SU-DHL-6 (cell line): ENCODE data around the gene TOR1A.

Experiments used
- H2AFZ ChIP-seq: fragments of 200-600 bp; sonication (generic); 2 replicates; pipeline ENCODE4 v1.6.1; 2014; ENCODE audit warnings: low read depth, mild to moderate bottlenecking, moderate library complexity, mixed read lengths, antibody characterized with exemption, low read length; ENCODE audit not compliant: severe bottlenecking
- H3F3A ChIP-seq: fragments of 200-600 bp; shearing (Covaris generic); 2 replicates; pipeline ENCODE4 v1.6.0; 2016; ENCODE audit warnings: antibody characterized with exemption, mild to moderate bottlenecking; ENCODE audit not compliant: insufficient read depth
- H3K27ac ChIP-seq: fragments of 200-600 bp; sonication (generic); 2 replicates; pipeline ENCODE4 v1.5.1; 2016; ENCODE audit warnings: low read depth, mild to moderate bottlenecking, low read length, moderate library complexity, mixed read lengths
- H3K27me3 ChIP-seq: fragments of 200-600 bp; sonication (generic), shearing (Covaris generic); 2 replicates; pipeline ENCODE4 v1.6.0; 2014; ENCODE audit warnings: mild to moderate bottlenecking, low read length
- H3K36me3 ChIP-seq: fragments of 200-600 bp; sonication (generic); 2 replicates; pipeline ENCODE4 v1.6.1; 2014; ENCODE audit warnings: mild to moderate bottlenecking, low read length, mixed read lengths
- H3K4me2 ChIP-seq: fragments of 300-600, 200-600 bp; shearing (Covaris generic), sonication (generic); 2 replicates; pipeline ENCODE4 v1.6.0; 2014; ENCODE audit warnings: low read length, low read depth, mild to moderate bottlenecking; ENCODE audit not compliant: poor library complexity, severe bottlenecking
- H3K4me3 ChIP-seq: fragments of 200-600 bp; sonication (generic); 2 replicates; pipeline ENCODE4 v1.5.1; 2014; ENCODE audit warnings: antibody characterized with exemption, low read length, mild to moderate bottlenecking, mixed read lengths; ENCODE audit not compliant: insufficient read depth, poor library complexity, severe bottlenecking
- H3K79me2 ChIP-seq: fragments of 200-600 bp; sonication (generic); 2 replicates; pipeline ENCODE4 v1.6.1; 2014; ENCODE audit warnings: mild to moderate bottlenecking, low read length, moderate library complexity; ENCODE audit not compliant: insufficient read depth
- H3K9ac ChIP-seq: fragments of 200-600 bp; sonication (generic); 2 replicates; pipeline ENCODE4 v1.7.0; 2014; ENCODE audit warnings: mild to moderate bottlenecking, low read length
- H3K9me2 ChIP-seq: fragments of 200-600 bp; sonication (generic); replicated peaks from 2 replicates; pipeline ENCODE4 v1.6.1; 2014; ENCODE audit warnings: low read length; ENCODE audit not compliant: insufficient read depth
- H3K9me3 ChIP-seq: fragments of 200-600 bp; sonication (generic); 2 replicates; pipeline ENCODE4 v1.6.1; 2014; ENCODE audit warnings: low read length, mixed read lengths; ENCODE audit not compliant: insufficient read depth
- H4K20me1 ChIP-seq: fragments of 200-600 bp; sonication (generic); 2 replicates; pipeline ENCODE4 v1.6.1; 2014; ENCODE audit warnings: low read depth, mild to moderate bottlenecking, antibody characterized with exemption, low read length, moderate library complexity, mixed read lengths
- EZH2phosphoT487 ChIP-seq: fragments of 200-600 bp; sonication (generic), shearing (Covaris generic); conservative IDR thresholded peaks from 2 replicates; pipeline ENCODE4 v1.6.1; 2018; ENCODE audit warnings: mild to moderate bottlenecking, antibody characterized with exemption, low read length, moderate library complexity, mixed read lengths
- TF ChIP-seq, protein P1 (sequence below): fragments of 200-600 bp; sonication (generic); IDR thresholded peaks from one replicate; pipeline ENCODE4 v1.5.1; 2017; ENCODE audit warnings: antibody characterized with exemption, mild to moderate bottlenecking, low read length, moderate library complexity; ENCODE audit not compliant: insufficient read depth, poor library complexity, severe bottlenecking

Gene TOR1A

DNA sequence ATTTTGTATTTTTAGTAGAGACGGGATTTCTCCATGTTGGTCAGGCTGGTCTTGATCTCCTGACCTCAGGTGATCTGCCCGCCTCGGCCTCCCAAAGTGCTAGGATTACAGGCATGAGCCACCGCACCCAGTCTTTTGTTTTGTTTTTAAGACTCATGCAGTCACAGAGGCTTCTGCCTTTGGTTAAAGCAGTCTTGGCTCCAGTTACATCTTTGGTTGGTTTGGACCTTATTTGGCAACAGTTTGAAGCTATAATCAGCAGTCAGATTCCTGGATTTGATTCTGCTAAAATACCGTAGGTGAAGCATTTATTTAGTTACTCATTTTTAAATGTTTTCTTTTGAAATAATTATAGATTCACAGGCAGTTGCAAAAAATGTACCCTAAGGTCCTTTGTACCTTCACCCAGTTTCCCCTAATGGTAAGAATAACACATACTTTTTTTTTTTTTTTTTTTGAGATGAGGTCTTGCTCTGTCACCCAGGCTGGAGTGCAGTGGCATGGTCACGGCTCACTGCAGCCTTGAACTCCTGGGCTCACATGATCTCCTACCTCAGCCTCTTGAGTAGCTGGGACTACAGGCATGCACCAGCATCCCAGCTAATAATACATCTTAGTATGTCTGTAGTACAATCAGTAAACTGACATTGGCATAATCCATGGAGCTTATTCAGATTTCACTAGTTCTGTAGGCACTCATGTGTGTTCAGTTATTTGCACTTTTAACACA, 27.1 kb upstream of the TOR1A start:
- no peak overlapping the region for H3K9ac ChIP-seq
- H3K36me3 ChIP-seq: no peaks in the 10 kb centered on the region
- no peaks in the 10 kb centered on the region for H3K79me2 ChIP-seq
- H3K9me2 ChIP-seq: no peaks in the 10 kb centered on the region
- H3F3A ChIP-seq: no peaks in the 10 kb centered on the region
- H3K9me3 ChIP-seq: no peaks in the 10 kb centered on the region
- H4K20me1 ChIP-seq: no peaks in the 10 kb centered on the region
- no peak overlapping the region for H3K4me3 ChIP-seq
- no peaks in the 10 kb centered on the region for H3K27me3 ChIP-seq
- no peak overlapping the region for H3K4me2 ChIP-seq
- H3K27ac ChIP-seq: no peak overlapping the region
- TF ChIP-seq, protein P1, sequence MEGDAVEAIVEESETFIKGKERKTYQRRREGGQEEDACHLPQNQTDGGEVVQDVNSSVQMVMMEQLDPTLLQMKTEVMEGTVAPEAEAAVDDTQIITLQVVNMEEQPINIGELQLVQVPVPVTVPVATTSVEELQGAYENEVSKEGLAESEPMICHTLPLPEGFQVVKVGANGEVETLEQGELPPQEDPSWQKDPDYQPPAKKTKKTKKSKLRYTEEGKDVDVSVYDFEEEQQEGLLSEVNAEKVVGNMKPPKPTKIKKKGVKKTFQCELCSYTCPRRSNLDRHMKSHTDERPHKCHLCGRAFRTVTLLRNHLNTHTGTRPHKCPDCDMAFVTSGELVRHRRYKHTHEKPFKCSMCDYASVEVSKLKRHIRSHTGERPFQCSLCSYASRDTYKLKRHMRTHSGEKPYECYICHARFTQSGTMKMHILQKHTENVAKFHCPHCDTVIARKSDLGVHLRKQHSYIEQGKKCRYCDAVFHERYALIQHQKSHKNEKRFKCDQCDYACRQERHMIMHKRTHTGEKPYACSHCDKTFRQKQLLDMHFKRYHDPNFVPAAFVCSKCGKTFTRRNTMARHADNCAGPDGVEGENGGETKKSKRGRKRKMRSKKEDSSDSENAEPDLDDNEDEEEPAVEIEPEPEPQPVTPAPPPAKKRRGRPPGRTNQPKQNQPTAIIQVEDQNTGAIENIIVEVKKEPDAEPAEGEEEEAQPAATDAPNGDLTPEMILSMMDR: no peak
- TF ChIP-seq EZH2phosphoT487: no peak
- H2AFZ ChIP-seq: no peak overlapping the region

- TF ChIP-seq, protein P1: no peak
- TF ChIP-seq EZH2phosphoT487: no peak
- Histone ChIP-seq H3F3A (no peaks in the 10 kb centered on the region), H3K79me2 (no peaks in the 10 kb centered on the region), H3K9me3 (no peaks in the 10 kb centered on the region), H3K9me2 (no peaks in the 10 kb centered on the region), H3K9ac (no peak overlapping the region), H3K4me2 (no peak overlapping the region), H3K4me3 (no peak overlapping the region), H3K36me3 (no peaks in the 10 kb centered on the region), H4K20me1 (no peaks in the 10 kb centered on the region), H3K27ac (no peak overlapping the region), H3K27me3 (no peaks in the 10 kb centered on the region), H2AFZ (no peak overlapping the region)
These were observed 26.0 kb upstream of the TOR1A start for GRCh38 chr9:129849901-129850300.

GRCh38 chr9:129848712-129849441, 24.9 kb upstream of the TOR1A start:
- no peaks in the 10 kb centered on the region for H3K79me2 ChIP-seq
- H3K4me2 ChIP-seq: no peak overlapping the region
- H4K20me1 ChIP-seq: no peaks in the 10 kb centered on the region
- H3K27ac ChIP-seq: no peak overlapping the region
- no peaks in the 10 kb centered on the region for H3F3A ChIP-seq
- H3K9me3 ChIP-seq: no peaks in the 10 kb centered on the region
- no peaks in the 10 kb centered on the region for H3K36me3 ChIP-seq
- H3K9me2 ChIP-seq: no peaks in the 10 kb centered on the region
- H2AFZ ChIP-seq: no peak overlapping the region
- H3K27me3 ChIP-seq: no peaks in the 10 kb centered on the region
- no peak overlapping the region for H3K4me3 ChIP-seq
- no peak overlapping the region for H3K9ac ChIP-seq
- TF ChIP-seq, protein P1: no peak
- no peak for TF ChIP-seq EZH2phosphoT487
